ENCODE measurements around the gene CMTM1.
"Not testable (repeated sequence)": the region's sequence is repeated elsewhere in the genome, so short reads cannot be mapped to it uniquely, and the experiment has no call there.

The CMTM1 gene

GRCh38 chr16:66563574-66564334, 2.5 kb upstream of the CMTM1 start:
- no peak for FAIRE-seq

- not testable (repeated sequence) for FAIRE-seq
Observed at GRCh38 chr16:66567270-66567669, 1.0 kb downstream of the CMTM1 start.

- FAIRE-seq: no peak
Observed at GRCh38 chr16:66568355-66568754, 2.1 kb downstream of the CMTM1 start.

- FAIRE-seq: no peak
Observed at GRCh38 chr16:66569131-66569530, 2.9 kb downstream of the CMTM1 start.

GRCh38 chr16:66569827-66570405, 3.7 kb downstream of the CMTM1 start:
- FAIRE-seq: no peak

- FAIRE-seq: no peak
Observed at GRCh38 chr16:66572356-66572755, 6.1 kb downstream of the CMTM1 start.

GRCh38 chr16:66574081-66574480, 7.8 kb downstream of the CMTM1 start:
- FAIRE-seq: no peak

- FAIRE-seq: no peak
Observed at GRCh38 chr16:66574531-66574930, 8.3 kb downstream of the CMTM1 start.

GRCh38 chr16:66575060-66575459, 8.8 kb downstream of the CMTM1 start:
- FAIRE-seq: no peak

GRCh38 chr16:66576296-66576695, 10.1 kb downstream of the CMTM1 start:
- no peak for FAIRE-seq

GRCh38 chr16:66578651-66579531, 12.7 kb downstream of the CMTM1 start, which contains the start of gene CMTM2:
Gene CMTM2, plus strand, starts transcription at chr16:66579463. Its CDS starts 145 bp downstream, at chr16:66579608.
- FAIRE-seq: no peak

GRCh38 chr16:66580605-66581209, 14.5 kb downstream of the CMTM1 start:
- no peak for FAIRE-seq

GRCh38 chr16:66581246-66581952, 15.2 kb downstream of the CMTM1 start:
- no peak for FAIRE-seq

GRCh38 chr16:66585481-66586239, 19.4 kb downstream of the CMTM1 start:
- no peak for FAIRE-seq

GRCh38 chr16:66587881-66588600, 21.8 kb downstream of the CMTM1 start:
- no peak for FAIRE-seq

- no peak for FAIRE-seq
Observed at GRCh38 chr16:66588981-66589713, 22.9 kb downstream of the CMTM1 start.

GRCh38 chr16:66590322-66590721, 24.1 kb downstream of the CMTM1 start:
- no peak for FAIRE-seq

GRCh38 chr16:66591018-66591417, 24.8 kb downstream of the CMTM1 start:
- no peak for FAIRE-seq

GRCh38 chr16:66592241-66592640, 26.0 kb downstream of the CMTM1 start:
- no peak for FAIRE-seq

GRCh38 chr16:66592814-66593213, 26.6 kb downstream of the CMTM1 start:
- no peak for FAIRE-seq

All from A204.1 (cell line).